ENCODE results near the gene CRHR2.

- TF ChIP-seq POLR2AphosphoS5 (IDR thresholded peaks at IDR 0.05; ENCODE audit: low read depth) (no peak; the same call in 1 of the 2 replicates), EZH2 (IDR thresholded peaks at IDR 0.05; ENCODE audit: low read depth, unreplicated experiment) (no peak), CTCF (conservative IDR thresholded peaks at IDR 0.05; ENCODE audit: low read depth in 2 of 2) (no peak), CREB1 (CRISPR knock-in tag; IDR thresholded peaks at IDR 0.05; ENCODE audit: low read depth) (no peak), EZH2phosphoT487 (IDR thresholded peaks at IDR 0.05; ENCODE audit: unreplicated experiment) (no peak), REST (IDR thresholded peaks at IDR 0.05; ENCODE audit: unreplicated experiment) (no peak), JUNB (IDR thresholded peaks at IDR 0.05; ENCODE audit: unreplicated experiment) (no peak), ETS1 (IDR thresholded peaks at IDR 0.05) (no peak), ZNF331 (CRISPR knock-in tag; IDR thresholded peaks at IDR 0.05; ENCODE audit: low read depth) (no peak), STAT1 (IDR thresholded peaks at IDR 0.05; ENCODE audit: unreplicated experiment) (no peak), ZNF114 (CRISPR knock-in tag; IDR thresholded peaks at IDR 0.05) (no peak)
Observed at GRCh38 chr7:30634634-30635201, 47.5 kb downstream of the CRHR2 start.

Data from GM23338 (cell line).